ENCODE measurements around the gene RAD51C. TPM values are rescaled to one million over a fixed set of nuclear protein-coding genes. Genes with fewer than 3 reads are reported as not detected.

Gene RAD51C
- total RNA-seq, 1 donor from 2014 or later = 17.6 TPM

DNA sequence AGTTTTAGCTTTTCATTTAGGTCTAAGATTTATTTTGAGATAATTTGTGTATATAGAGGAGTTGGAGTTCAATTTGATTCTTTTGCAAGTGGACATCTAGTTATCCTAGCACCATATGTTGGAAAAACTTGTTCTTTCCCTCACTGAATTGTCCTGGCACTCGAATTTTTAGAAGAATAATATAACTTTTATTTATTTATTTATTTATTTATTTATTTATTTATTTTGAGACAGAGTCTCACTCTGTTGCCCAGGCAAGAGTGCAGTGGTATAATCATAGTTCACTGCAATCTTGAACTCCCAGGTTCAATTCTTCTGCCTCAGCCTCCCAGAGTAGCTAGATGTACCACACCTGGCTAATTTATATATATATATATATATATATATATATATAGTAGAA is 92.7 kb downstream of the RAD51C start:
- Histone ChIP-seq H3K36me3 (ENCODE audit: control insufficient read depth, insufficient read depth, low read length) (no peaks in the 10 kb centered on the region), H3K27me3 (ENCODE audit: control insufficient read depth, insufficient read depth, low read length) (peaks cover 2% of the 10 kb centered on the region), H3K4me3 (ENCODE audit: low read depth, low read length) (no peak overlapping the region)
- FAIRE-seq (no peak), DNase-seq (ENCODE audit: low read depth) (no peak)
- TF ChIP-seq, protein P1, sequence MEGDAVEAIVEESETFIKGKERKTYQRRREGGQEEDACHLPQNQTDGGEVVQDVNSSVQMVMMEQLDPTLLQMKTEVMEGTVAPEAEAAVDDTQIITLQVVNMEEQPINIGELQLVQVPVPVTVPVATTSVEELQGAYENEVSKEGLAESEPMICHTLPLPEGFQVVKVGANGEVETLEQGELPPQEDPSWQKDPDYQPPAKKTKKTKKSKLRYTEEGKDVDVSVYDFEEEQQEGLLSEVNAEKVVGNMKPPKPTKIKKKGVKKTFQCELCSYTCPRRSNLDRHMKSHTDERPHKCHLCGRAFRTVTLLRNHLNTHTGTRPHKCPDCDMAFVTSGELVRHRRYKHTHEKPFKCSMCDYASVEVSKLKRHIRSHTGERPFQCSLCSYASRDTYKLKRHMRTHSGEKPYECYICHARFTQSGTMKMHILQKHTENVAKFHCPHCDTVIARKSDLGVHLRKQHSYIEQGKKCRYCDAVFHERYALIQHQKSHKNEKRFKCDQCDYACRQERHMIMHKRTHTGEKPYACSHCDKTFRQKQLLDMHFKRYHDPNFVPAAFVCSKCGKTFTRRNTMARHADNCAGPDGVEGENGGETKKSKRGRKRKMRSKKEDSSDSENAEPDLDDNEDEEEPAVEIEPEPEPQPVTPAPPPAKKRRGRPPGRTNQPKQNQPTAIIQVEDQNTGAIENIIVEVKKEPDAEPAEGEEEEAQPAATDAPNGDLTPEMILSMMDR (IDR thresholded peaks at IDR 0.05; ENCODE audit: insufficient read depth, low read length, severe bottlenecking) = no peak

Other genes starting within 250 kb of the RAD51C start
- gene HSF5, start 204.2 kb upstream of the RAD51C start, total RNA-seq = under 0.01 TPM in 1 of 2 replicates, not detected in the other
- gene MTMR4, start 178.0 kb upstream of the RAD51C start, total RNA-seq = 26.2 and 62.4 TPM in 2 replicates
- gene TEX14, start 557 bp upstream of the RAD51C start, total RNA-seq = under 0.01 TPM in 1 of 2 replicates, not detected in the other
- gene PPM1E, start 63.3 kb downstream of the RAD51C start, total RNA-seq = 0.26 and 0.38 TPM in 2 replicates

Data from bronchial epithelial cell (primary cell).